GM23338 (cell line): Measurements from ENCODE around the gene PTPRN2.

Experiments
- CTCF ChIP-seq, 2 experiments: fragments of 200-600 bp in 1 of 2; sonication (generic) in 1 of 2; conservative IDR thresholded peaks; 2 replicates each; pipeline versions ENCODE4 v1.5.1 to v1.6.1; 2016 to 2017; ENCODE audit warnings: antibody characterized with exemption in 2 of 2, low read depth in 2 of 2, mild to moderate bottlenecking in 2 of 2, moderate library complexity in 1 of 2
- EZH2phosphoT487 ChIP-seq: fragments of 200-600 bp; sonication (generic); IDR thresholded peaks from one replicate; pipeline ENCODE4 v1.8.1; 2018; ENCODE audit warnings: antibody characterized with exemption; ENCODE audit not compliant: unreplicated experiment
- POLR2AphosphoS5 ChIP-seq: IDR thresholded peaks from 2 replicates; pipeline ENCODE4 v1.6.1; 2016; ENCODE audit warnings: antibody characterized with exemption, low read depth

GRCh38 chr7:158395780-158396278 is 191.8 kb downstream of the PTPRN2 start:
- peak; percentile 33 to 75 for TF ChIP-seq CTCF (conservative IDR thresholded peaks at IDR 0.05; ENCODE audit: low read depth in 2 of 2)
- TF ChIP-seq EZH2phosphoT487, result no peak
- TF ChIP-seq POLR2AphosphoS5, result no peak
